ENCODE data around the gene NF1. TPM values are rescaled to one million over a fixed set of nuclear protein-coding genes. Genes with fewer than 3 reads are reported as not detected.

The NF1 gene
- total RNA-seq, 5 donors from 2014 or later (not counting 1 experiment from before 2014, with no cell fraction given) = 30.8 to 32.6 (median 31.8) TPM

- Mint-ChIP-seq H3K27ac (no peak overlapping the region), H3K4me3 (no peak overlapping the region), H3K36me3 (no peaks in the 10 kb centered on the region), H3K9me3 (no peaks in the 10 kb centered on the region), H3K27me3 (peaks cover 4 to 7% of the 10 kb centered on the region in 2 donors), H3K4me1 (peaks cover 0 to 3% (median 0%) of the 10 kb centered on the region in 3 donors)
- Histone ChIP-seq H3K4me3 (ENCODE audit: control insufficient read depth in 1 of 2, extremely low read depth in 1 of 2, low read length in 1 of 2) (no peak overlapping the region), H3K27me3 (replicated peaks in 1 of 2; ENCODE audit: control insufficient read depth in 2 of 2, extremely low read depth in 1 of 2, insufficient read depth in 2 of 2, low read length in 1 of 2) (peaks cover 0 to 31% of the 10 kb centered on the region in 2 experiments), H3K27ac (ENCODE audit: low read length) (no peak overlapping the region), H3K4me1 (ENCODE audit: control insufficient read depth in 1 of 2, extremely low read depth in 1 of 2, insufficient read depth in 2 of 2, low read length in 2 of 2) (no peaks in the 10 kb centered on the region), H3K36me3 (ENCODE audit: control insufficient read depth in 2 of 2, extremely low read depth in 1 of 2, insufficient read depth in 1 of 2, low read length in 1 of 2) (no peaks in the 10 kb centered on the region), H3K9me3 (no peaks in the 10 kb centered on the region)
- ChIA-PET CTCF (no interaction called here), POLR2A (interaction anchor here in 1 of 2 donors (0.7 kb wide), 1 partner anchor 40 kb away, joined by 5 read pairs; no protein-coding TSS in a partner anchor)
- no peak for DNase-seq
- 86% methylated on average over 11 of the region's 11 CpGs for WGBS (ENCODE audit: insufficient coverage)
- ATAC-seq (replicated peaks in 1 of 4) = no peak
Observed at GRCh38 chr17:31401456-31402254, 306.9 kb downstream of the NF1 start.

- Histone ChIP-seq H3K27me3 (replicated peaks in 1 of 2; ENCODE audit: control insufficient read depth in 2 of 2, extremely low read depth in 1 of 2, insufficient read depth in 2 of 2, low read length in 1 of 2) (peaks cover 0 to 12% of the 10 kb centered on the region in 2 experiments), H3K36me3 (ENCODE audit: control insufficient read depth in 2 of 2, extremely low read depth in 1 of 2, insufficient read depth in 1 of 2, low read length in 1 of 2) (no peaks in the 10 kb centered on the region), H3K9me3 (no peaks in the 10 kb centered on the region), H3K4me3 (ENCODE audit: control insufficient read depth in 1 of 2, extremely low read depth in 1 of 2, low read length in 1 of 2) (no peak overlapping the region), H3K27ac (ENCODE audit: low read length) (no peak overlapping the region), H3K4me1 (ENCODE audit: control insufficient read depth in 1 of 2, extremely low read depth in 1 of 2, insufficient read depth in 2 of 2, low read length in 2 of 2) (no peaks in the 10 kb centered on the region)
- 72% methylated on average over 15 of the region's 19 CpGs for WGBS (ENCODE audit: insufficient coverage)
- Mint-ChIP-seq H3K36me3 (no peaks in the 10 kb centered on the region), H3K4me1 (peaks cover 0 to 5% (median 0%) of the 10 kb centered on the region in 3 donors), H3K9me3 (no peaks in the 10 kb centered on the region), H3K4me3 (no peak overlapping the region), H3K27ac (no peak overlapping the region), H3K27me3 (peaks cover 0 to 4% of the 10 kb centered on the region in 2 donors)
- CTCF ChIA-PET = no interaction called here
- POLR2A ChIA-PET = no interaction called here
- DNase-seq = no peak
- ATAC-seq (replicated peaks in 1 of 4) = no peak
Observed at GRCh38 chr17:31404028-31404949, 309.5 kb downstream of the NF1 start.

- CTCF ChIA-PET = interaction anchor here in 1 of 2 donors (0.7 kb wide), 1 partner anchor 14 kb away, joined by 3 read pairs; no protein-coding TSS in a partner anchor
- ATAC-seq (replicated peaks in 1 of 4) = no peak
- H3K27ac ChIP-seq (ENCODE audit: low read length) = no peak overlapping the region
- Mint-ChIP-seq H3K27ac (no peak overlapping the region), H3K4me3 (no peak overlapping the region), H3K4me1 (peaks cover 0 to 5% (median 0%) of the 10 kb centered on the region in 3 donors), H3K27me3 (no peaks in the 10 kb centered on the region), H3K9me3 (no peaks in the 10 kb centered on the region), H3K36me3 (no peaks in the 10 kb centered on the region)
- H3K36me3 ChIP-seq (ENCODE audit: control insufficient read depth in 2 of 2, extremely low read depth in 1 of 2, insufficient read depth in 1 of 2, low read length in 1 of 2) = no peaks in the 10 kb centered on the region
- H3K9me3 ChIP-seq = no peaks in the 10 kb centered on the region
- 85% methylated on average over 5 of the region's 5 CpGs for WGBS (ENCODE audit: insufficient coverage)
- H3K4me3 ChIP-seq (ENCODE audit: control insufficient read depth in 1 of 2, extremely low read depth in 1 of 2, low read length in 1 of 2) = no peak overlapping the region
- POLR2A ChIA-PET = no interaction called here
- H3K4me1 ChIP-seq (ENCODE audit: control insufficient read depth in 1 of 2, extremely low read depth in 1 of 2, insufficient read depth in 2 of 2, low read length in 2 of 2) = no peaks in the 10 kb centered on the region
- DNase-seq = no peak
- H3K27me3 ChIP-seq (replicated peaks in 1 of 2; ENCODE audit: control insufficient read depth in 2 of 2, extremely low read depth in 1 of 2, insufficient read depth in 2 of 2, low read length in 1 of 2) = peaks cover 0 to 5% of the 10 kb centered on the region in 2 experiments
Observed at GRCh38 chr17:31405890-31406371, 311.2 kb downstream of the NF1 start.

- ChIA-PET CTCF (no interaction called here), POLR2A (interaction anchor here in 1 of 2 donors (0.6 kb wide), 1 partner anchor 48 kb away, joined by 3 read pairs; no protein-coding TSS in a partner anchor)
- Mint-ChIP-seq H3K27me3 (no peaks in the 10 kb centered on the region), H3K36me3 (no peaks in the 10 kb centered on the region), H3K4me1 (peaks cover 0 to 5% (median 0%) of the 10 kb centered on the region in 3 donors), H3K27ac (no peak overlapping the region), H3K4me3 (no peak overlapping the region), H3K9me3 (no peaks in the 10 kb centered on the region)
- Histone ChIP-seq H3K27me3 (replicated peaks in 1 of 2; ENCODE audit: control insufficient read depth in 2 of 2, extremely low read depth in 1 of 2, insufficient read depth in 2 of 2, low read length in 1 of 2) (peaks cover 0 to 5% of the 10 kb centered on the region in 2 experiments), H3K4me3 (ENCODE audit: control insufficient read depth in 1 of 2, extremely low read depth in 1 of 2, low read length in 1 of 2) (no peak overlapping the region), H3K36me3 (ENCODE audit: control insufficient read depth in 2 of 2, extremely low read depth in 1 of 2, insufficient read depth in 1 of 2, low read length in 1 of 2) (no peaks in the 10 kb centered on the region), H3K4me1 (ENCODE audit: control insufficient read depth in 1 of 2, extremely low read depth in 1 of 2, insufficient read depth in 2 of 2, low read length in 2 of 2) (no peaks in the 10 kb centered on the region), H3K9me3 (no peaks in the 10 kb centered on the region), H3K27ac (ENCODE audit: low read length) (no peak overlapping the region)
- DNase-seq = no peak
- ATAC-seq (replicated peaks in 1 of 4) = no peak
- WGBS (ENCODE audit: insufficient coverage) = 74% methylated on average over 4 of the region's 4 CpGs
Observed at GRCh38 chr17:31408586-31408985, 313.8 kb downstream of the NF1 start.

GRCh38 chr17:31411707-31412285, 317.0 kb downstream of the NF1 start:
- H3K27me3 Mint-ChIP-seq = no peaks in the 10 kb centered on the region
- H3K36me3 Mint-ChIP-seq = no peaks in the 10 kb centered on the region
- 91% methylated on average over 8 of the region's 13 CpGs for WGBS (ENCODE audit: insufficient coverage)
- H3K4me3 Mint-ChIP-seq = no peak overlapping the region
- peaks cover 0 to under 1% (median 0%) of the 10 kb centered on the region in 3 donors for H3K4me1 Mint-ChIP-seq
- DNase-seq (no peak), ATAC-seq (replicated peaks in 1 of 4) (no peak)
- Histone ChIP-seq H3K4me1 (ENCODE audit: control insufficient read depth in 1 of 2, extremely low read depth in 1 of 2, insufficient read depth in 2 of 2, low read length in 2 of 2) (no peaks in the 10 kb centered on the region), H3K27ac (ENCODE audit: low read length) (no peak overlapping the region), H3K27me3 (replicated peaks in 1 of 2; ENCODE audit: control insufficient read depth in 2 of 2, extremely low read depth in 1 of 2, insufficient read depth in 2 of 2, low read length in 1 of 2) (peaks cover 0 to 20% of the 10 kb centered on the region in 2 experiments), H3K9me3 (no peaks in the 10 kb centered on the region), H3K4me3 (ENCODE audit: control insufficient read depth in 1 of 2, extremely low read depth in 1 of 2, low read length in 1 of 2) (no peak overlapping the region), H3K36me3 (ENCODE audit: control insufficient read depth in 2 of 2, extremely low read depth in 1 of 2, insufficient read depth in 1 of 2, low read length in 1 of 2) (no peaks in the 10 kb centered on the region)
- CTCF ChIA-PET = interaction anchor here in 1 of 2 donors (0.6 kb wide), 1 partner anchor 29 kb away, joined by 3 read pairs; no protein-coding TSS in a partner anchor
- no peaks in the 10 kb centered on the region for H3K9me3 Mint-ChIP-seq
- POLR2A ChIA-PET = no interaction called here
- H3K27ac Mint-ChIP-seq = no peak overlapping the region

- no peaks in the 10 kb centered on the region for H3K9me3 Mint-ChIP-seq
- Histone ChIP-seq H3K9me3 (no peaks in the 10 kb centered on the region), H3K27ac (ENCODE audit: low read length) (no peak overlapping the region), H3K36me3 (ENCODE audit: control insufficient read depth in 2 of 2, extremely low read depth in 1 of 2, insufficient read depth in 1 of 2, low read length in 1 of 2) (no peaks in the 10 kb centered on the region), H3K4me1 (ENCODE audit: control insufficient read depth in 1 of 2, extremely low read depth in 1 of 2, insufficient read depth in 2 of 2, low read length in 2 of 2) (no peaks in the 10 kb centered on the region), H3K27me3 (replicated peaks in 1 of 2; ENCODE audit: control insufficient read depth in 2 of 2, extremely low read depth in 1 of 2, insufficient read depth in 2 of 2, low read length in 1 of 2) (peaks cover 0 to 24% of the 10 kb centered on the region in 2 experiments), H3K4me3 (ENCODE audit: control insufficient read depth in 1 of 2, extremely low read depth in 1 of 2, low read length in 1 of 2) (no peak overlapping the region)
- DNase-seq (no peak), ATAC-seq (replicated peaks in 1 of 4) (no peak)
- H3K27ac Mint-ChIP-seq = no peak overlapping the region
- ChIA-PET CTCF (interaction anchor here in 1 of 2 donors (0.5 kb wide), 1 partner anchor 9 kb away, joined by 5 read pairs; no protein-coding TSS in a partner anchor), POLR2A (no interaction called here)
- no peaks in the 10 kb centered on the region for H3K27me3 Mint-ChIP-seq
- no peaks in the 10 kb centered on the region for H3K36me3 Mint-ChIP-seq
- WGBS (ENCODE audit: insufficient coverage) = 81% methylated on average over 6 of the region's 6 CpGs
- H3K4me1 Mint-ChIP-seq = no peaks in the 10 kb centered on the region
- no peak overlapping the region for H3K4me3 Mint-ChIP-seq
Observed at GRCh38 chr17:31412511-31412910, 317.7 kb downstream of the NF1 start.
